ENCODE measurements around the gene MCM10. TPM values are rescaled to one million over a fixed set of nuclear protein-coding genes. Genes with fewer than 3 reads are reported as not detected.

Gene MCM10
- total and polyA plus RNA-seq, 2 donors (not counting 3 experiments of a cell fraction or from before 2014, with no cell fraction given), result 3.3 to 31.6 TPM

- Histone ChIP-seq H3K4me2 (ENCODE audit: insufficient read depth, low read length) (no peak overlapping the region), H3K36me3 (ENCODE audit: control insufficient read depth in 2 of 2, extremely low read depth in 1 of 2, insufficient read depth in 2 of 2, low read length in 2 of 2) (no peaks in the 10 kb centered on the region), H3K9ac (replicated peaks; ENCODE audit: extremely low read depth, insufficient read depth, low read length) (no peak overlapping the region), H3K9me1 (replicated peaks; ENCODE audit: control insufficient read depth, extremely low read depth, insufficient read depth, low read length) (no peaks in the 10 kb centered on the region), H3K9me3 (replicated peaks; ENCODE audit: control insufficient read depth, insufficient read depth, low read length) (no peaks in the 10 kb centered on the region), H3K79me2 (ENCODE audit: control insufficient read depth, insufficient read depth, low read length) (no peaks in the 10 kb centered on the region), H4K20me1 (replicated peaks; ENCODE audit: control insufficient read depth, extremely low read depth, insufficient read depth, low read length) (no peaks in the 10 kb centered on the region), H3K4me3 (replicated peaks in 1 of 3; ENCODE audit: insufficient read depth in 1 of 3, low read depth in 1 of 3, low read length in 3 of 3) (no peak overlapping the region), H2AFZ (ENCODE audit: low read depth, low read length) (no peak overlapping the region), H3K4me1 (ENCODE audit: control insufficient read depth, extremely low read depth, insufficient read depth, low read length) (no peaks in the 10 kb centered on the region), H3K27me3 (ENCODE audit: control insufficient read depth in 2 of 2, insufficient read depth in 2 of 2, low read length in 2 of 2) (no peaks in the 10 kb centered on the region), H3K27ac (ENCODE audit: insufficient read depth, low read depth, low read length) (no peak overlapping the region)
- DNase-seq (ENCODE audit: low read depth, low spot score) (no peak), FAIRE-seq (no peak)
- CTCF ChIA-PET, result no interaction called here
- intact Hi-C loops (cut with micrococcal nuclease) (no loop called here), dilution Hi-C loops (cut with MboI; ENCODE audit: extremely low pct_ligation_motif_present, low sequenced_read_pairs) (no loop called here)
- POLR2A ChIA-PET, result no interaction called here
- BruUV-seq (replicated peaks), result no TSS peak
- TF ChIP-seq MYC (IDR thresholded peaks at IDR 0.05; ENCODE audit: low read depth, low read length) (no peak), FOS (IDR thresholded peaks at IDR 0.05; ENCODE audit: borderline replicate concordance, insufficient read depth, low read length) (no peak), POLR2A (IDR thresholded peaks at IDR 0.05; ENCODE audit: low read depth, low read length) (no peak), POLR2AphosphoS5 (IDR thresholded peaks at IDR 0.05; ENCODE audit: insufficient read depth, low read depth, low read length) (no peak), JUN (IDR thresholded peaks at IDR 0.05; ENCODE audit: borderline replicate concordance, insufficient read depth, insufficient read length, low read depth) (no peak), GATA2 (IDR thresholded peaks at IDR 0.05; ENCODE audit: insufficient read depth, insufficient read length, low read depth, low read length) (no peak), CTCF (IDR thresholded peaks at IDR 0.05; ENCODE audit: extremely low read depth in 1 of 2, insufficient read depth in 1 of 2, low read depth in 1 of 2, low read length in 2 of 2) (no peak), MAX (IDR thresholded peaks at IDR 0.05; ENCODE audit: insufficient read depth, insufficient read length) (no peak), EZH2 (IDR thresholded peaks at IDR 0.05; ENCODE audit: borderline replicate concordance, low read depth, low read length, severe bottlenecking) (no peak)
Observed at GRCh38 chr10:13238271-13239077, 77.1 kb downstream of the MCM10 start.

Data from endothelial cell of umbilical vein (primary cell).